NK-92 (cell line): ENCODE data around the gene CNTN6.

ENCODE experiments used
- DNase-seq: peaks from one replicate; lab custom pipeline; 2025; ENCODE audit not compliant: unreplicated experiment; lab: John Stamatoyannopoulos, UW

The CNTN6 gene

GRCh38 chr3:1171320-1171719 is 78.5 kb downstream of the CNTN6 start:
- DNase-seq, result no peak

- DNase-seq, result no peak
Observed at GRCh38 chr3:1172644-1173043, 79.8 kb downstream of the CNTN6 start.

- no peak for DNase-seq
Observed at GRCh38 chr3:1179146-1179545, 86.3 kb downstream of the CNTN6 start.

GRCh38 chr3:1183320-1184048 is 90.7 kb downstream of the CNTN6 start:
- no peak for DNase-seq

GRCh38 chr3:1190569-1190968 is 97.7 kb downstream of the CNTN6 start:
- no peak for DNase-seq

GRCh38 chr3:1191026-1191425 is 98.2 kb downstream of the CNTN6 start:
- no peak for DNase-seq

GRCh38 chr3:1195947-1196346 is 103.1 kb downstream of the CNTN6 start:
- no peak for DNase-seq

- no peak for DNase-seq
Observed at GRCh38 chr3:1197051-1197450, 104.2 kb downstream of the CNTN6 start.

GRCh38 chr3:1200371-1200770 is 107.5 kb downstream of the CNTN6 start:
- no peak for DNase-seq

- DNase-seq, result no peak
Observed at GRCh38 chr3:1207904-1208303, 115.1 kb downstream of the CNTN6 start.

GRCh38 chr3:1214933-1215332 is 122.1 kb downstream of the CNTN6 start:
- DNase-seq, result no peak

GRCh38 chr3:1216856-1217255 is 124.0 kb downstream of the CNTN6 start:
- DNase-seq, result no peak

GRCh38 chr3:1227111-1227510 is 134.3 kb downstream of the CNTN6 start:
- no peak for DNase-seq

GRCh38 chr3:1228289-1228688 is 135.5 kb downstream of the CNTN6 start:
- DNase-seq, result no peak

GRCh38 chr3:1230920-1231319 is 138.1 kb downstream of the CNTN6 start:
- DNase-seq, result no peak

- DNase-seq, result no peak
Observed at GRCh38 chr3:1232276-1232675, 139.5 kb downstream of the CNTN6 start.

GRCh38 chr3:1235526-1236120 is 142.8 kb downstream of the CNTN6 start:
- DNase-seq, result no peak

- DNase-seq, result no peak
Observed at GRCh38 chr3:1251282-1252060, 158.6 kb downstream of the CNTN6 start.

- DNase-seq, result no peak
Observed at GRCh38 chr3:1252061-1252430, 159.2 kb downstream of the CNTN6 start.

- DNase-seq, result no peak
Observed at GRCh38 chr3:1262246-1262645, 169.4 kb downstream of the CNTN6 start.

- no peak for DNase-seq
Observed at GRCh38 chr3:1263121-1263520, 170.3 kb downstream of the CNTN6 start.

GRCh38 chr3:1269808-1270207 is 177.0 kb downstream of the CNTN6 start:
- no peak for DNase-seq
